Prostate gland (tissue), 2 donors: ENCODE results near the gene ZNF770. TPM values are rescaled to one million over a fixed set of nuclear protein-coding genes. Genes with fewer than 3 reads are reported as not detected.
A peak's percentile ranks its signal among the peaks of the same experiment; 100 is the strongest.
"Not testable (repeated sequence)": the region's sequence is repeated elsewhere in the genome, so short reads cannot be mapped to it uniquely, and the experiment has no call there.

ENCODE experiments used
- DNase-seq: peaks from one replicate; pipeline ENCODE4 v3.0.0-alpha.2; 2019; ENCODE audit warnings: low spot score
- H3K27ac ChIP-seq, 2 donors: fragments of 200-600 bp; sonication (generic); 2 replicates each; pipeline ENCODE4 v1.5.1; 2017 to 2019
- H3K27me3 ChIP-seq: fragments of 200-600 bp; sonication (generic); replicated peaks from 2 replicates; pipeline ENCODE4 v1.5.1; 2019; ENCODE audit not compliant: insufficient read depth
- H3K36me3 ChIP-seq, 2 donors: fragments of 200-600 bp; sonication (generic); 1 replicate in 1 of 2; 2 replicates in 1 of 2; pipeline versions ENCODE4 v1.5.1 to v1.8.1; 2017 to 2019
- H3K4me1 ChIP-seq: fragments of 200-600 bp; sonication (generic); replicated peaks from 2 replicates; pipeline ENCODE4 v1.5.1; 2019
- H3K4me3 ChIP-seq, 2 donors: fragments of 200-600 bp; sonication (generic); 2 replicates each; pipeline ENCODE4 v1.5.1; 2017 to 2019
- H3K9me3 ChIP-seq: fragments of 200-600 bp; sonication (generic); 2 replicates; pipeline ENCODE4 v1.5.1; 2017
- CTCF ChIP-seq, 4 experiments: fragments of 200-600 bp in 2 of 4; fragments of 450-650 bp in 2 of 4; sonication (generic) in 2 of 4; IDR thresholded peaks; 1 replicate in 3 of 4; 2 replicates in 1 of 4; pipeline ENCODE4 v1.5.1; 2016 to 2019; ENCODE audit warnings: antibody characterized with exemption in 4 of 4, mild to moderate bottlenecking in 2 of 4, moderate library complexity in 2 of 4
- POLR2A ChIP-seq: fragments of 450-650 bp; IDR thresholded peaks from one replicate; pipeline ENCODE4 v1.6.1; 2016; ENCODE audit warnings: antibody characterized with exemption, mild to moderate bottlenecking
- POLR2AphosphoS5 ChIP-seq: sonication (generic); formaldehyde crosslinking; IDR thresholded peaks from one replicate; pipeline ENCODE4 v1.6.1; 2017; ENCODE audit warnings: antibody characterized with exemption
- whole genome bisulfite sequencing: methylation state at CpG from one replicate; pipeline ENCODE4 v1.1.5; 2018; 5-methylcytosine and 5-hydroxymethylcytosine counted together
- intact Hi-C: fragments of 100-400 bp; cut with DNase I; formaldehyde crosslinking; loops from one replicate; pipeline ENCODE4 v1.14.2; 2022
- total RNA-seq, 2 donors: library from RNA; depleted of rRNA; stranded (reverse); fragments of >200 nt; gene quantifications; one replicate each; pipeline ENCODE4 v1.1.0, GENCODE V29; 2016

The ZNF770 gene
- total RNA-seq, 2 donors from 2014 or later: 29.6 to 32.0 TPM

- Histone ChIP-seq H3K27ac (no peak overlapping the region), H3K9me3 (no peaks in the 10 kb centered on the region), H3K4me1 (peaks cover 4% of the 10 kb centered on the region), H3K36me3 (no peaks in the 10 kb centered on the region), H3K27me3 (no peaks in the 10 kb centered on the region), H3K4me3 (no peak overlapping the region)
- no peak for DNase-seq
- intact Hi-C loops: no loop called here
- TF ChIP-seq CTCF (IDR thresholded peaks at IDR 0.05): no peak
- TF ChIP-seq POLR2AphosphoS5: no peak
- no peak for TF ChIP-seq POLR2A
- WGBS: 80% methylated on average over 9 of the region's 9 CpGs
Observed at GRCh38 chr15:34984889-34985630, 3.0 kb downstream of the ZNF770 start.

GRCh38 chr15:34976743-34977142, 11.3 kb downstream of the ZNF770 start:
- Histone ChIP-seq H3K4me3 (no peak overlapping the region), H3K4me1 (no peaks in the 10 kb centered on the region), H3K27ac (no peak overlapping the region), H3K9me3 (no peaks in the 10 kb centered on the region), H3K36me3 (no peaks in the 10 kb centered on the region), H3K27me3 (no peaks in the 10 kb centered on the region)
- TF ChIP-seq CTCF (IDR thresholded peaks at IDR 0.05): no peak
- no peak for TF ChIP-seq POLR2A
- no peak for TF ChIP-seq POLR2AphosphoS5
- WGBS: 42% methylated on average over 2 of the region's 2 CpGs
- intact Hi-C loops: no loop called here
- no peak for DNase-seq

GRCh38 chr15:34976073-34976472, 12.0 kb downstream of the ZNF770 start:
- WGBS: 89% methylated on average over 2 of the region's 2 CpGs
- H3K4me1 ChIP-seq: no peaks in the 10 kb centered on the region

GRCh38 chr15:34973512-34973911, 14.6 kb downstream of the ZNF770 start:
- no peaks in the 10 kb centered on the region for H3K27me3 ChIP-seq
- 97% methylated on average over 2 of the region's 2 CpGs for WGBS
- intact Hi-C loops: no loop called here

More at GRCh38 chr15:34976073-34976472, 12.0 kb downstream of the ZNF770 start:
- no peak overlapping the region for H3K27ac ChIP-seq
- H3K4me3 ChIP-seq: no peak overlapping the region
- H3K36me3 ChIP-seq: no peaks in the 10 kb centered on the region
- TF ChIP-seq CTCF (IDR thresholded peaks at IDR 0.05) (no peak), POLR2AphosphoS5 (no peak), POLR2A (no peak)
- intact Hi-C loops: no loop called here
- no peaks in the 10 kb centered on the region for H3K9me3 ChIP-seq
- no peak for DNase-seq
- no peaks in the 10 kb centered on the region for H3K27me3 ChIP-seq

GRCh38 chr15:34970098-34970643, 17.9 kb downstream of the ZNF770 start:
- Histone ChIP-seq H3K27ac (peak overlapping the region; percentile 71 to 75), H3K4me3 (peak overlapping the region; percentile 64 to 68)
- intact Hi-C loops, H3K4me1 ChIP-seq, H3K27me3 ChIP-seq, H3K36me3 ChIP-seq, H3K9me3 ChIP-seq, DNase-seq: not testable (repeated sequence)
- WGBS: 72% methylated on average over 21 of the region's 21 CpGs

More at GRCh38 chr15:34973512-34973911, 14.6 kb downstream of the ZNF770 start:
- H3K9me3 ChIP-seq: no peaks in the 10 kb centered on the region
- no peaks in the 10 kb centered on the region for H3K4me1 ChIP-seq
- no peak overlapping the region for H3K4me3 ChIP-seq
- TF ChIP-seq POLR2A: no peak
- no peak for TF ChIP-seq CTCF (IDR thresholded peaks at IDR 0.05)
- no peak for TF ChIP-seq POLR2AphosphoS5
- no peaks in the 10 kb centered on the region for H3K36me3 ChIP-seq
- DNase-seq: no peak
- H3K27ac ChIP-seq: no peak overlapping the region
